OCI-LY3 (cell line): ENCODE results near the gene MYCBP2.

Source experiments
- H2AFZ ChIP-seq: fragments of 200-600, 300-600 bp; shearing (Covaris generic); 2 replicates; pipeline ENCODE4 v1.6.0; 2014; ENCODE audit warnings: antibody characterized with exemption, low read depth, low read length
- H3K27ac ChIP-seq: fragments of 200-600, 300-600 bp; sonication (generic); 2 replicates; pipeline ENCODE4 v1.5.1; 2014; ENCODE audit warnings: mild to moderate bottlenecking, low read length, moderate library complexity, mixed read lengths
- H3K27me3 ChIP-seq: fragments of 200-600, 300-600 bp; sonication (generic); 2 replicates; pipeline ENCODE4 v1.6.1; 2014; ENCODE audit warnings: low read depth, low read length, mixed read lengths
- H3K36me3 ChIP-seq: fragments of 200-600, 300-600 bp; sonication (generic); replicated peaks from 2 replicates; pipeline ENCODE3; 2014; ENCODE audit warnings: low read depth, low read length, mixed read lengths
- H3K4me1 ChIP-seq: fragments of 300-600, 200-600 bp; sonication (generic); 2 replicates; pipeline ENCODE4 v1.6.1; 2014; ENCODE audit warnings: low read length, mixed read lengths
- H3K4me2 ChIP-seq: fragments of 200-600, 300-600 bp; sonication (generic); 2 replicates; pipeline ENCODE4 v1.6.1; 2014; ENCODE audit warnings: low read length, mixed read lengths
- H3K4me3 ChIP-seq: fragments of 300-600, 200-600 bp; sonication (generic); 2 replicates; pipeline ENCODE4 v1.5.1; 2014; ENCODE audit warnings: antibody characterized with exemption, mild to moderate bottlenecking, low read length, moderate library complexity
- H3K79me2 ChIP-seq: fragments of 300-600, 200-600 bp; shearing (Covaris generic); 2 replicates; pipeline ENCODE4 v1.6.1; 2014; ENCODE audit warnings: mild to moderate bottlenecking, low read length, mixed read lengths
- H3K9ac ChIP-seq: fragments of 300-600, 200-600 bp; shearing (Covaris generic); 2 replicates; pipeline ENCODE4 v1.6.0; 2014; ENCODE audit warnings: mild to moderate bottlenecking, low read length, moderate library complexity
- H3K9me3 ChIP-seq: fragments of 200-600, 300-600 bp; shearing (Covaris generic); 2 replicates; pipeline ENCODE4 v1.6.1; 2014; ENCODE audit warnings: low read length, mixed read lengths; ENCODE audit not compliant: insufficient read depth
- H4K20me1 ChIP-seq: fragments of 200-600, 300-600 bp; sonication (generic); 2 replicates; pipeline ENCODE4 v1.6.1; 2016; ENCODE audit warnings: low read length, mixed read lengths; ENCODE audit not compliant: insufficient read depth
- EZH2phosphoT487 ChIP-seq: fragments of 200-600 bp; shearing (Covaris generic); IDR thresholded peaks from 2 replicates; pipeline ENCODE4 v1.6.1; 2018; ENCODE audit warnings: antibody characterized with exemption, mixed run types, low read depth
- TF ChIP-seq, protein P1 (sequence below): fragments of 200-600, 300-600 bp; sonication (generic); IDR thresholded peaks from 2 replicates; pipeline ENCODE4 v1.5.1; 2014; ENCODE audit warnings: antibody characterized with exemption, low read length, low read depth

MYCBP2 gene

DNA sequence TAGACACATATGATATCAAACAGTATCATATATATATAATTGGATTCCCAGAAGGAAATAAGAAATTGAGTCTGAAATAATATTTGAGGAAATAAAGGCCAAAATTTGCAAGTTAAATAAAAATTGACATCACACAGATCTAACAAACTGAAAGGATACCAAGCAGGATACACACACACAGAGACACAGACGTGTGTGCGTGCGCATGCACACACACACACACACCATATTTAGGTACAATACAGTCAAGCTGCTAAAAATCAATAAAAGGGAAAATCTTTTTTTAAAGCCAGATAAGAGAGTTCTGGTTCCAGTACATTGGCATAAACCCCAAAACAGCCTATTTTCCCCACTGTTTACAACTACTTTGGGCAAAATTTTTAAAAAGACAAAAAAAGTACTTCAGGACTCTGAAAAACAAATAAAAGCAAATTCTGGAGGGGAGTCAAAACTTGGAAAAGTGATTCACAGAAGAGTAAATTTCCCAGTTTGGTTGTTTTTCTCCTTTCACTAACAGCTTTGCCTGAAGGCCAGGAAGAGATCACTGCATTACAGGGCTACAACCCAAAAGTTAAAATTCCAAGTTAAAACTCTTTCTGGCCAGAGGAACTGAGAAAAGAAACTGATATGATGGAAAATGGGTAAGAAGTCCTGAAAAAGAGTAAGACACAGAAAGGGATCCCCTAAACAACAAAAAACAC, 16.2 kb downstream of the MYCBP2 start:
- H3K4me3 ChIP-seq = no peak overlapping the region
- H3K9ac ChIP-seq = no peak overlapping the region
- TF ChIP-seq, protein P1, sequence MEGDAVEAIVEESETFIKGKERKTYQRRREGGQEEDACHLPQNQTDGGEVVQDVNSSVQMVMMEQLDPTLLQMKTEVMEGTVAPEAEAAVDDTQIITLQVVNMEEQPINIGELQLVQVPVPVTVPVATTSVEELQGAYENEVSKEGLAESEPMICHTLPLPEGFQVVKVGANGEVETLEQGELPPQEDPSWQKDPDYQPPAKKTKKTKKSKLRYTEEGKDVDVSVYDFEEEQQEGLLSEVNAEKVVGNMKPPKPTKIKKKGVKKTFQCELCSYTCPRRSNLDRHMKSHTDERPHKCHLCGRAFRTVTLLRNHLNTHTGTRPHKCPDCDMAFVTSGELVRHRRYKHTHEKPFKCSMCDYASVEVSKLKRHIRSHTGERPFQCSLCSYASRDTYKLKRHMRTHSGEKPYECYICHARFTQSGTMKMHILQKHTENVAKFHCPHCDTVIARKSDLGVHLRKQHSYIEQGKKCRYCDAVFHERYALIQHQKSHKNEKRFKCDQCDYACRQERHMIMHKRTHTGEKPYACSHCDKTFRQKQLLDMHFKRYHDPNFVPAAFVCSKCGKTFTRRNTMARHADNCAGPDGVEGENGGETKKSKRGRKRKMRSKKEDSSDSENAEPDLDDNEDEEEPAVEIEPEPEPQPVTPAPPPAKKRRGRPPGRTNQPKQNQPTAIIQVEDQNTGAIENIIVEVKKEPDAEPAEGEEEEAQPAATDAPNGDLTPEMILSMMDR = no peak
- no peak for TF ChIP-seq EZH2phosphoT487
- peaks cover 31% of the 10 kb centered on the region for H3K4me1 ChIP-seq
- no peaks in the 10 kb centered on the region for H3K36me3 ChIP-seq
- no peaks in the 10 kb centered on the region for H3K27me3 ChIP-seq
- H4K20me1 ChIP-seq = peaks cover 83% of the 10 kb centered on the region
- no peak overlapping the region for H3K27ac ChIP-seq
- H3K79me2 ChIP-seq = peaks cover 99% of the 10 kb centered on the region
- H3K9me3 ChIP-seq = no peaks in the 10 kb centered on the region
- H3K4me2 ChIP-seq = no peak overlapping the region
- H2AFZ ChIP-seq = no peak overlapping the region

DNA sequence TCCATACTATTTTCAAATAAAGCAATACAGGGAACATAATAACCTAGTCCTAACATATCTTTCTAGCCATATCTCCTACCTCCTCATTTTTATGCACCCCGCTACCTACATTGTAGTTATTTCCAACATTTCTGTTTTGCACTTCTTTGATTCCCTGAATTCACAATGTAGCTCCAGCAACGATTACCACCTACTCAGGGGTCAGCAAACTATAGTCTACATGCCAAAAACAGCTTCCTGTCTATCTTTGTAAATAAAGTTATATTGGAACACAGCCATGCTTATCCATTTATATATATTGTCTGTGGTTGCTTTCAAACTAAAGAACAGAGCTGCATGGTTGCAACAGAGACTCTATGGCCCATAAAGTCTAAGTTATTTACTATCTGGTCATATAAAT, 16.7 kb downstream of the MYCBP2 start:
- H3K9ac ChIP-seq = no peak overlapping the region
- H3K4me1 ChIP-seq = peaks cover 36% of the 10 kb centered on the region
- TF ChIP-seq, protein P1 = no peak
- no peak for TF ChIP-seq EZH2phosphoT487
- no peaks in the 10 kb centered on the region for H3K9me3 ChIP-seq
- H3K4me3 ChIP-seq = no peak overlapping the region
- H4K20me1 ChIP-seq = peaks cover 88% of the 10 kb centered on the region
- no peak overlapping the region for H3K27ac ChIP-seq
- no peaks in the 10 kb centered on the region for H3K27me3 ChIP-seq
- peaks cover 100% of the 10 kb centered on the region for H3K79me2 ChIP-seq
- H2AFZ ChIP-seq = no peak overlapping the region
- H3K4me2 ChIP-seq = no peak overlapping the region
- H3K36me3 ChIP-seq = no peaks in the 10 kb centered on the region

DNA sequence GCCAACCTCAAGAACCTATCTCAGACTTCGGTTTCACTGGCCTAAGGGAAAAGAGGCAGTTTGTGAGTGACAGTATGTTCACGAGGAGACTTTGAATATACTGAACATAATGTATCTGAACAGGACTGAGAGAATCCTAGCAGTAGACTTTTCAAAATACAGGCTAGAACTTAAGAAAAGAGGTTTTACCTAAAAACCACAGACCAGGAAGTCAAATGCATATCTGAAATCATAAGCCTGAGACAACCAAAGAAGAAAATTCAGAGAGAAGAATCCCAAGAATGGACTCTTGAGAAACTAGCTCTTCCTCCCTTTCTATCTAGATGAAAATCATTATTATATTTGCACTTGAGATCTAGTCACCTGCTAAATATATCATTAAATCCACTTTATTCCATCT, 17.6 kb downstream of the MYCBP2 start:
- TF ChIP-seq, protein P1 = no peak
- TF ChIP-seq EZH2phosphoT487 = no peak
- no peak overlapping the region for H2AFZ ChIP-seq
- peaks cover 2% of the 10 kb centered on the region for H3K36me3 ChIP-seq
- peaks cover 100% of the 10 kb centered on the region for H3K79me2 ChIP-seq
- no peaks in the 10 kb centered on the region for H3K9me3 ChIP-seq
- H3K27ac ChIP-seq = no peak overlapping the region
- H3K9ac ChIP-seq = no peak overlapping the region
- peaks cover 85% of the 10 kb centered on the region for H4K20me1 ChIP-seq
- H3K27me3 ChIP-seq = no peaks in the 10 kb centered on the region
- peaks cover 39% of the 10 kb centered on the region for H3K4me1 ChIP-seq
- H3K4me2 ChIP-seq = no peak overlapping the region
- H3K4me3 ChIP-seq = no peak overlapping the region

DNA sequence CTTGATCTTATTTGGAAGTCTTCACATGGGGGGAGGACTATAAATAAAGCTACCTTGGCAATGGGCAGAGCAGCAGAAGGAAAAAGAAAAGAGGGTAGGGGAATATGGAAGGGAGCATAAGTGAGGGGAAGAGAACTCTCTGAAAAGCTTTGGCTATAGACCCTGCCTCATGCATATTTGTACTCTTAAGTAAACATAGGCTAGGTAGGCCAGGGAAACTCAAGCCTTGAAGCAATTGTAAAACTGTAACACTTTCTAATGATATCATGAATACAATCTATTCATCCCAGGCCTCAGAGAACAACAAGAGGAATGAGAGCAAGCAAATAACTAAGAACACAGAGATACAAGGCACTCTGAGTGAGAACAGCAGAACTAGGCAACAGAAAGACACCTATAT, 20.4 kb downstream of the MYCBP2 start:
- Histone ChIP-seq H3K4me2 (no peak overlapping the region), H2AFZ (no peak overlapping the region), H4K20me1 (peaks cover 87% of the 10 kb centered on the region), H3K27me3 (no peaks in the 10 kb centered on the region), H3K4me3 (no peak overlapping the region), H3K9me3 (0 out of 2 replicates have a peak, but pooled peaks cover 2% of the 10 kb centered on the region), H3K79me2 (peaks cover 100% of the 10 kb centered on the region), H3K4me1 (peaks cover 31% of the 10 kb centered on the region), H3K36me3 (peaks cover 4% of the 10 kb centered on the region), H3K27ac (no peak overlapping the region), H3K9ac (no peak overlapping the region)
- no peak for TF ChIP-seq EZH2phosphoT487
- TF ChIP-seq, protein P1 = no peak
